VCaP (cell line): ENCODE data around the gene BAIAP2L1.
A peak's percentile ranks its signal among the peaks of the same experiment; 100 is the strongest.
"Not testable (repeated sequence)": the region's sequence is repeated elsewhere in the genome, so short reads cannot be mapped to it uniquely, and the experiment has no call there.

Experiments used
- H3K27ac ChIP-seq: fragments of 450-650 bp; 2 replicates; pipeline ENCODE4 v1.5.1; 2017
- CTCF ChIP-seq: fragments of 450-650 bp; conservative IDR thresholded peaks from 2 replicates; pipeline ENCODE4 v1.5.1; 2017; ENCODE audit warnings: mild to moderate bottlenecking, moderate library complexity

Gene BAIAP2L1

DNA sequence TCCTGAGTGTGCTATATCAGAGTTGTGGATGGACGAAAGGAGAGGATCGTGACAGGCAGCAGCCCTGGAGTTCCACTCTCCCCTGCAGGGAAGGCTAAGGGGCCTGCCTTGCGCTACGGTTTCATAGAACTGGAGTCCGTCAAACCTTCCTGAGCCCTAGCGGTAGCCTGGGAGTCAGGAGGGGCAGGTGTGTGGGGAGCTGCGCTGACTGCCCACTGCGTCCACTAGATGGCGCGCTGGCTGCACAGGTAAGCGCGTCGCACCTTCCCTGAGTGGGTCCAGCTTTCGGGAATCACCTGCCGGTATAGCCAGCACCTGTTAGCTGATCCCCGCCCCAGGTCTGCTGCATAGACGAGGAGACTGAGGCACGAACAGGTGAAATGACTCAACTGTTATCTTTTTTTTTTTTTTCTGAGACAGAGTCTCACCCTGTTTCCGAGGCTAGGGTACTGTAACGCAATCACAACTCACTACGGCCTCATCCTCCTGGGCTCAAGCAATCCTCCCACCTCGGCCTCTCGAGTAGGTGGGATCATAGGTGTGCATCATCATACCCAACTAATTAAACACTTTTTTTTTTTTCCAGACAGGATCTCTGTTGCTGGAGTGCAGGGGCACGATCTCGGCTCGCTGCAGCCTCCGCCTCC, 20.2 kb upstream of the BAIAP2L1 start:
- H3K27ac ChIP-seq, result no peak overlapping the region
- peak; percentile 100 for TF ChIP-seq CTCF

GRCh38 chr7:98419988-98420387, 19.1 kb upstream of the BAIAP2L1 start:
- H3K27ac ChIP-seq, result not testable (repeated sequence)

DNA sequence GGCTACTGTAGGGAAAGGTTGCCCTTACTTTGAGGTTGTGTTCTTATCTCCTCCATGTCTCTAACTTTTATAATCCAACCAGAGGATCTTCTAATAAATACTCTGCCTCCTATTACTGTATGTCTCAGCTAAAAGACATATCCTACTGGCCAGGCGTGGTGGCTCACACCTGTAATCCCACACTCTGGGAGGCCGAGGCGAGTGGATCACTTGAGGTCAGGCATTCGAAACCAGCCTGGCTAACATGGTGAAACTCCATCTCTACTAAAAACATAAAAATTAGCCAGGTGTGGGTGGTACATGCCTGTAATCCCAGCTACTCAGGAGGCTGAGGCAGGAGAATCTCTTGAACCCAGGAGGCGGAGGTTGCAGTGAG, 18.4 kb upstream of the BAIAP2L1 start:
- H3K27ac ChIP-seq, result not testable (repeated sequence)

GRCh38 chr7:98418636-98419315, 17.9 kb upstream of the BAIAP2L1 start:
- H3K27ac ChIP-seq, result no peak overlapping the region; the same call in 1 of the 2 replicates
- TF ChIP-seq CTCF, result no peak

DNA sequence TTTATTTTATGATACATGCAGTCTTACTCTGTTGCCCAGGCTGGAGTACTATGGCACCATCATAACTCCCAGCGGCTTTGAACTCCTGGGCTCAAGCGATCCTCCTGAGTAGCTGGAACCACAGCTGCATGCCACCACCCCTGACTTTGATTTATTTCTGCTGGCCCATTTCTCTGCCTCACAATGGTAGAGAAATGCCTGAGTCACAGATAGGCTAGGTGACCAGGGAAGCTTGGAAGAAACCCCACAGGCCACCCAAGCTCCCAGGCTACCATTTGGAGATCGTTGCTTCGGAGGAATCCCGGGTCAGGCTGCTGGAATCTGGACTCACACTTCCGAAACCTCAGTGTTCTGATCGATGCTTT, 17.4 kb upstream of the BAIAP2L1 start:
- no peak for TF ChIP-seq CTCF
- no peak overlapping the region for H3K27ac ChIP-seq

GRCh38 chr7:98417604-98418270, 16.8 kb upstream of the BAIAP2L1 start:
- not testable (repeated sequence) for H3K27ac ChIP-seq

DNA sequence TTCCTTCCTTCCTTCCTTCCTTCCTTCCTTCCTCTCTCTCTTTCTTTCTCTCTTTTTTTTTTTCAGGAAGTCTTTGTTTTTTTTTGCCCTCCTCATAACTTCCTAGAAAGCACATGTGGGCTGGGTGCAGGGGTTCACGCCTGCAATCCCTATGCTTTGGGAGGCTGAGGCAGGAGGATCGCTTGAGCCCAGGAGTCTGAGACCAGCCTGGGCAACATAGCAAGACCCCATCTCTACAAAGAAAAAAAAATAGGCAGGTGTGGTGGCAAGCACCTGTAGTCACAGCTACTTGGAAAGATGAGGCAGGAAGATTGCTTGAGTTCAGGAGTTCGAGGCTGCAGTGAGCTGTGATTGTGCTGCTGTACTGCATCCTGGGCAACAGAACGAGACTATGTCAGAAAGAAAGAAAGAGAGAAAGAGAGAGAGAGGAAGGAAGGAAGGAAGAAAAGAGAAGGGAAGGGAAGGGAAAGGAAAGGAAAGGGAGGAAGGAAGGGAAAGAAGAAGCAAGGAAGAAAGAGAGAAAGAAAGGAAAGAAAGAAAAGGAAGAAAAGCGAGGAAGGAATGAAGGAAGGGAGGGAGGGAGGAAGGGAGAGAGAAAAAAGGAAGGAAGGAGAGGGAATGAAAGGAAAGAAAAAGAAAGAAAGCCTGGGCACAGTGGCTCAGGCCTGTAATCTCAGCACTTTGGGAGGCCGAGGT, 13.5 kb upstream of the BAIAP2L1 start:
- no peak for TF ChIP-seq CTCF
- no peak overlapping the region for H3K27ac ChIP-seq

DNA sequence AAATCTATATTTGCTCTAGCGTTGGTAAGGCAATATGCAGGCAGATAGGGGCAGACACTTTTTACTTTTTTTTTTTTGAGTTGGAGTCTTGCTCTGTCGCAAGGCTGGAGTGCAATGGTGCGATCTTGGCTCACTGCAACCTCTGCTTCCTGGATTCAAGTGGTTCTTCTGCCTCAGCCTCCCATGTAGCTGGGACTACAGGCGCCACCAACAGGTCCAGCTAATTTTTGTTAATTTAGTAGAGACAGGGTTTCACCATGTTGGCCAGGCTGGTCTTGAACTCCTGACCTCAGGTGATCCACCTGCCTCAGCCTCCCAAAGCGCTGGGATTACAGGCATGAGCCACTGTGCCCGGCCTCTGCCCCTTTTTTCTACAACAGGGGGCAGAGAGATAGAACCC, 12.8 kb upstream of the BAIAP2L1 start:
- not testable (repeated sequence) for H3K27ac ChIP-seq

DNA sequence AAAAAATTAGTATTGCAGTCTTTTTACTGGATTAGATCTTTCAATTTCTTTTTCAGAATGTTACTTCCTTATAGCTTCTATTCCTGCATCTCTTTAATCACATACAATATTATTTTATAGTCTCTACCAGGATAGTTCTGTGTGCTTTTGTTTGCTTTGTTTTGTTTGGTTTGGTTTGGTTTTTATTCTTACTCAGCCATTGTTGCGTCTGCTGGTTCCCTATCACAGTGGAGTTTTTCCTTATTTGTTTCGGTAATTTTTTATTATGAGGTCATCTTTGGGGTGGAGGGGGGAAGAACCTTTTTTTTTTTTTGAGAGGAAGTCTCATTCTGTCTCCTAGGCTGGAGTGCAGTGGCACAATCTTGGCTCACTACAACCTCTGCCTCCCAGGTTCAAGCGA, 9.0 kb upstream of the BAIAP2L1 start:
- no peak for TF ChIP-seq CTCF
- H3K27ac ChIP-seq, result peak overlapping the region; percentile 96

GRCh38 chr7:98408146-98408545, 7.3 kb upstream of the BAIAP2L1 start:
- peak overlapping the region; percentile 96; the same call in 1 of the 2 replicates for H3K27ac ChIP-seq
